ENCODE measurements around the gene ITFG2.
A peak's percentile ranks its signal among the peaks of the same experiment; 100 is the strongest.
"Not testable (repeated sequence)": the region's sequence is repeated elsewhere in the genome, so short reads cannot be mapped to it uniquely, and the experiment has no call there.

Gene ITFG2

DNA sequence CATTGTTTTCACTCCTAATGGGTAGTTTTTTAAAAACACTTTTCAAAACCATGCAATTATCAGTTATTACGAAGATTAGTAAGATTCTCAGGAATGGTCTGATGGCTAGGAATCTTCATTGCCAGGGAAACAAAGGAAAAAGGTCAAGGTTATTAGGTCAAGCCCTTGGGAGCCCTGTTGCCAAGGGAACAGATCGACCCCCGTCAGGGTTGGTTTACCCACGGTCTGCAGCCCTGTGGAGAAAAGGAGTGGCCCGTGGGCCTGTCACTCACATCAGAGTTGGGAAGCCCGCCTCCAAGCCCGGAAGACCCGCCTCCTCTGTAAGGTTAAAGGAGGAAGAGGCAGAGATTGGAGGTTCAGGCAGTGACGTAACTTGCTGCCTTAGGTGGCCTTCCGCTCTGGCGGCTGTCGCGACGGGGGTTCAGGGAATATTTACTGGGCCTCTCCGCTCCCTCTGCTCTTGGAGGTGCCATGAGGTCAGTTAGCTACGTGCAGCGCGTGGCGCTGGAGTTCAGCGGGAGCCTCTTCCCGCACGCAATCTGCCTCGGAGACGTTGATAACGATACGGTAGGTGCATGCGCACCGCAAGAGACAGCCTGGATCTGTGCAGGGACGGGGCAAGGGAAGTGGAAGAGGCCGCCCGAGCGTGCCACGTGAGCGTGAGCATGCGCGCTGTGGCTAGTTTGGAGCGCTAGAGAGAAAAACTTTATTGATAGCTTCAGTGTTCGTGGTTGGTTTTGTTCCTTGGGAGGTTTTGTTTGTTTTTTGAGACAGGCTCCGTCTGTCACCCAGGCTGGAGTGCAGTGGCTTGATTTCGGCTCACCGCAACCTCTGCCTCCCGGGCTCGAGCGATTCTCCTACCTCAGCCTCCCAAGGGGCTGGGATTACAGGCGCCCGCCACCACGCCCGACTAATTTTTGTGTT, at the start of gene ITFG2:
Gene ITFG2 (plus strand): TSS at position 379 of the 924 bp plus-strand sequence. CDS start 93 bp downstream, at position 472.
- peak; percentile 99 for DNase-seq

GRCh38 chr12:2764398-2764797, 48.1 kb upstream of the ITFG2 start:
- no peak for DNase-seq

DNA sequence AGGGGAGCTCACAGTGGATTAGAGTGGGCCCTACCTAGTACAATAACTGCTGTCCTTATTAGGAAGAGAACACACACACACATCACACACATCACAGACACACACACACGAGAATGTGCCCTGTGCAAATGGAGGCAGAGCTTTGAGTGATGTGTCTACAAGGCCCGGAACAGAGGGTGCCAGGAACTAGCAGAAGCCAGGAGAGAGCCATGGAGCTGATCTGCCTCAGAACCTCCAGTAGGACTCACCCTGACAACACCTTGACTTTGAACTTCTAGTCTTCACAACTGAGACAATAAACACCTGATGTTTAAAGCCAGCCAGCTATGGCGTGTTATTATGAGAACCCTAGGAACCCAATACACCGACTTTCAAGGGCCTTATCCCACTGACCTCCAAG, 47.4 kb upstream of the ITFG2 start:
- no peak for DNase-seq

GRCh38 chr12:2765608-2766007, 46.9 kb upstream of the ITFG2 start:
- no peak for DNase-seq

GRCh38 chr12:2768224-2768961, 44.1 kb upstream of the ITFG2 start:
- no peak for DNase-seq

DNA sequence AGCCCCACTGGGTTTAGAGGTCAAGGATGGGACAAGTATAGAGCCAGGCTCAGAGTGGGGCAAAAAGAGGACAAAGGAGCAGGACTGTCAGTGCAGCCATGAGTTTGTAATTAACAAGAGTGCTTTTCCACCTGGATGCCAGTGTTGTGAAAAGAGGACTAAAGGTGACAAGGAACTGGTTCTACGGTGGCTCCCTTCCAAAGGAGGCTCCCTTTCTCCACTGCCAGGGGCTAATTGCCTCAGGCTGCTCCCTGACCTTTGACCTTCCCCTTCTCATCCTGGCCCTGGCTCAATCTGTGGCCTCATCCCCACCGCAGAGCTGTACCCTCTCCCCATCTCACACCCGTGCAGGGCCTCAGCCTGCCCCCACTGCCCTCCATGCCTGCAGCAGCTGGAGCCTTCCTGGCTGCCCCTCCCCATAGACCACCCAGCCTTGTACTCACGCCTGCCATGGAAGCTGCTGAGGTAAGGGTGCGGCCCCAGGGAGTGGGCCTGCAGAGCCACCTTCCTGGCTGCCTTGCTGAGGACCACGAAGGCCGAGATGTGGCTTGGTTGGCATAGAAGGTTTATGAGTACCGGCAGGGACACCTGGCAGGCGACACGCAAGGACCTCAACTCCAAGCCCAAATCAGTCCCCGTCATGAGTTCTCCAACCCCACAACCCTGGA, 42.5 kb upstream of the ITFG2 start:
- DNase-seq: no peak

DNA sequence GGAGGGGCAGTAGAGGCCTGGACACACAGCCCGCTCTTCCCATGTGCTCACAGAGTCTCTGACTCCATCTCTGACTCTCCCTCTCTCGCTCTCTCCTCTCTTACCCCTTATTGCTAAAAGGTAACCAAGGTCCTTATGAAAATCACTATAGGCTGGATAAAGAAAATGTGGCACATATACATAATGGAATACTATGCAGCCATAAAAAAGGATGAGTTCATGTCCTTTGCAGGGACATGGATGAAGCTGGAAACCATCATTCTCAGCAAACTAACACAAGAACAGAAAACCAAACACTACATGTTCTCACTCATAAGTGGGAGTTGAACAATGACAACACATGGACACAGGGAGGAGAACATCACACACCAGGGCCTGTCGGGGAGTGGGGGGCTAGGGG, 41.9 kb upstream of the ITFG2 start:
- not testable (repeated sequence) for DNase-seq

DNA sequence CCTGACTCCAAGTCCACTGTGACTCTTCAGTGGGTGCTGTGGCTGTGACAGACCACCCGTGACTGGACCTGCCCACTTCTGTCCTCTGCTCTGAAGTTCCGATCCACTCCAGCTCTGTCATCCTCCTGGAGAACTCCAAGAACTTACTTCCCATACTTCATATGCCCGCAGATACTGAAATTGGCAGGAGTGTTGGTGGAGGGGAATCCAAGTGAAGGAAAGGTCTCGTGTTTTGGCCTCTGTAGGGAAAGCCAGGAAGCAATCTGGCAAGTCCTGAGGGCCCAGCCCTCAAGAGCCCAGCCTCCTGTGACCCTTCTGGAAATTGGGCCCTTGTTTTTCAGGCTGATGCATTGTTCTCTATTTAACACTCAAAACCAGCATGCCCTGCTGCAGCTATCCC, 40.1 kb upstream of the ITFG2 start:
- no peak for DNase-seq

GRCh38 chr12:2773199-2773875, 39.1 kb upstream of the ITFG2 start:
- DNase-seq: no peak

DNA sequence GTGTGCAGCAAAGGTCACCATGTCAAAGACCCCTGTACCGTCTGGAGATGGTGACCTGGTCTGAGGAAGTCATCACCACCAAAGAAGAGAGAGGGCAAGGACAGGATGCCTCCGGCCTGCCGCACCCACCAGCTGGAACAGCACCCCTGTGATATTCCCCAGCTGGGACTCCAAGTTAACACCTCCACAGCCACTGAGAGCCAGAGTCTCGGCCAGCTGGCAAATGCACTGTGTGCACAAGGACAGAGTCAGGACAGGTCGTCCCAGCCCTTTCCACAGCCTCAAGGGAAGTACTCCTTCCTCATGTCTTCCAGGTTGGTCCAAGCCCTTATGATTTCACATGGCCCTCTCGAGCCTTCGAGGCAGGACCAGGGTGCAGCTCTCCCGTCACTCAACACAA, 37.0 kb upstream of the ITFG2 start:
- no peak for DNase-seq

DNA sequence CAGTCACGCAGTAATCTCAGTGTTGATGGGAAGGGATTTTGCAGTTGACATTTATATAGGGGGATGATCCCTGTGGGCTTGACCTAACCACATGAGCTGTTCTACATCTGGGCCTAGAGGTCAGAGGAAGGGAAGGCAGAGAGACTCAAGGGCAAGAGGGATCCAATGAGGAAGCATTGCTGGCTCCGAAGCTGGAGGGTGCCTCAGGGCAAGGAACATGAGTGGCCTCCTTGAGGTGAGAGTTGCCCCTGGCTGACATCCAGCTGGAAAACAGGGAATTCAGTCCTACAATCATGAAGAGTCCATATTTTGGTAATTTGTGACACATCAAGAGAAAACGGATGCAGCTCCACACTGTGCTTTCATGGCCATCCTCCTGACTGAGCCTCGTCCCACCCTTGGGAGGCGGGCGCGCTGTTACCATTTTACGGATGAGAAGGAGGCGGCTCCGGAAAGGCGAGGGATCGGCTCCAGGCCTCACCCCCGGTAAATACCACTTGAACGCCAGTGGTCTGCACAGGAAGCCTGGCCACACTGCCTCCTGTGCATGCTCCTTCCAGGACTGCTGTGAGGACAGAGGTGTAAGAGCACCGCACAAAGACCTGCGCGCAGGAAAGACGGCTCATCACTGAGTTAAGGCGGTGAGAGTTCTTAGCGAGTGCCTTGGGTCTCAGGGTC, 36.2 kb upstream of the ITFG2 start:
- DNase-seq: no peak

DNA sequence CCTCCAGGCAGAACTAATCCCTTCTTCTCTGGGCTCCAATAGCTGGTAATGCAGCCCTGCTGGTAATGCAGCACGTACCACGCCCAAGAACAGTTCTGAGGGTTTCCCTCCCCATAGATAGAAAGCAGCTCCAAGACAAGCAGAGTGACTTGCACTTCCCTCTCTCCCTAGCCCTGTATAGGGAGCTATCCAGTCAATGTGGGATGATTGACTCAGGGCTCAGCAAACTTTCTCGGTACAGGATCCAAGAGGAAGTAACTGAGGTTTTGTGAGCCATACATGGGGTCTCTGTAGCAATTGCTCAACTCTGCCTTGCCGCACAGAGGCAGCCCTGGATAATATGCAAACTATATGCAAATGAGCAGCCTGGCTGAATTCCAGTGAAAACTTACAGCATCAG, 33.2 kb upstream of the ITFG2 start:
- DNase-seq: no peak

DNA sequence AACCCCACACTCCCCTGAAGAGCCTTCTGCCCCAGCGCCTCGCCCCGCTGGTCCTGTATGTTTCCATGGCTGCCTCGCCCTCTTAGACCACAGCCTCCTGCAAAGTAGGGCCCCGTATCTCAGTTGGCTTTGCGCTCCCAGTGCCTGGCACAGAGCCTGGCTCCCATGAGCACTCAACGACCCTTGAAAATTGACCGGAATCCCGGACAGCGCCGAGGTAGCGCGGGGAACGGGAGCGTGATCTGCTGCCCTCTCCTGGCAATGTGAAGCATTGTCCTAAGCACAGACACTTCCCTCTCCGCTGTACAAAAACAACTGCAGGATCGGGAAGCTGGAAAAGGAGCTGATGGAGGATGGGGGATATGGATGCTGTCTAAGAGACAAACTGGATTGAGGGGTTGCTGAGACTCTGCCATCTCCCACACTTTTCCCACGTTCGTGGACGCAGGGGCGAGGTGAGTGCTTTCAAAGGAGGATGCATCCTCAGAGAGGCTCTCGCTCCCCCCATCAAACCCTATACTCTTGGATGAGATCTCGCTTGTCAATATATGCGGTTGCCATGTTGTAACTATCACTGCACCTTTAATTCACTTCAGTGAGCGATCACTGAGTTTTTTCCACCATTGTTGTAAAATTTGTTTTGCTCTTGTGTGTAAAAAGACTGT, 28.4 kb upstream of the ITFG2 start:
- peak; percentile 58 for DNase-seq

DNA sequence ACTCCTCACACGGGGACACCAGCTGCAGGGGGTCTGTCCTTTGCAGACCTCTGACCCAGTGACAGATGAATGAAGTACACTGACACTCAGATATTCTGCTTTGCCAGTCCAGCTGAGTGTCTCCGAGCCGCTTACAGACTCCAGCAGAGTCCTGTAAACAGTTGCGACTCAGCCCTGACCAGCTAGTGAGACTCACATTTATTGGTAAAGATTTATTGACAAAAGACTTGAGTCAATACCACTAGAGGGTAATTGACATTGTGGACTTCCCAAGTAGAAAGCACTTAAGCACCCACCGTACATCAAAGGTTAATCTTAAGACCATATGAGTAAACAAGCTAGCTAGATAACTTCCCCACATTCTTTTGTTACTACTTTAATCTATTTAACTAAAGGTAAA, 27.5 kb upstream of the ITFG2 start:
- DNase-seq: no peak

DNA sequence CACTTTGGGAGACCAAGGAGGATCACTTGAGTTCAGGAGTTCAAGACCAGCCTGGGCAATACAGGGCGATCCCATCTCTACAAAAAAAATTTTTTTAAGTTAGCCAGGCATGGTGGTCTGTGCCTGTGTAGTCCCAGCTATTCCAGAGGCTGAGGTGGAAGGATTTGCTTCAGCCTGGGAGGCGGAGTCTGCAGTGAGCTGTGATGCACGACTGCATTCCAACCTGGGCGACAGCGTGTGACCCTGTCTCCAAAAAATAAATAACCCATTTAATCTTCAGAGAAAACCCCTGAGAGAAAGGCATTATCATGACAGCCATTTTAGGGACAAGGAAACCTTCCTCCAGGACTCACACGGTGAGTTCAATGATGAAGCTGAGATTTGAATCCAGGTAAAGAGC, 21.4 kb upstream of the ITFG2 start:
- DNase-seq: no peak

- no peak for DNase-seq
These were observed 19.6 kb upstream of the ITFG2 start for GRCh38 chr12:2792671-2793500.

DNA sequence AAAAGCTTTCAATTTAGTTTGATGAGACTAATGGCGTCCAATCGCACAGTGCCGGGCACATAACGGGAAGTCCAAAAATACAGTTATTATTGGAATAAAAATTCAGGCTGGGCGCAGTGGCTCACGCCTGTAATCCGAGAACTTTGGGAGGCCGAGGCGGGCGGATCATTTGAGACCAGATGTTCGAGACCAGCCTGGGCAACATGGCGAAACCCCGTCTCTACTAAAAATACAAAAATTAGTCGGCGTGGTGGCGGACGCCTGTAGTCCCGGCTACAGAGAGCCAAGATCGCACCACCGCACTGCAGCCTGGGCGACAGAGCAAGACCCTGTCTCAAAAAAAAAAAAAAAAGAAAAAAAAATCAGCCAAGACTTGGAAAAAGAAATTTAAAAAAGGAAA, 18.9 kb upstream of the ITFG2 start:
- no peak for DNase-seq

GRCh38 chr12:2794191-2794735, 18.2 kb upstream of the ITFG2 start:
- DNase-seq: no peak

GRCh38 chr12:2794736-2795289, 17.7 kb upstream of the ITFG2 start, which contains the start of gene FKBP4:
FKBP4 (plus strand) TSS chr12:2794970; CDS start chr12:2795140, 170 bp downstream.
- peak; percentile 44 for DNase-seq

Data from NCI-H446 treated with DMSO at 0.1 percent for 48 hours (cell line).